Smooth muscle cell (in vitro differentiated cells): ENCODE results near the gene PSME2. TPM values are rescaled to one million over a fixed set of nuclear protein-coding genes. Genes with fewer than 3 reads are reported as not detected.

Source experiments
- DNase-seq: peaks from one replicate; lab custom pipeline; 2025; ENCODE audit not compliant: unreplicated experiment; lab: John Stamatoyannopoulos, UW
- H2AFZ ChIP-seq: fragments of 200-600 bp; sonication (generic); 2 replicates; pipeline ENCODE4 v1.6.0; 2016; ENCODE audit warnings: antibody characterized with exemption, low read depth, mild to moderate bottlenecking
- H3F3A ChIP-seq: fragments of 200-600 bp; sonication (generic); 2 replicates; pipeline ENCODE4 v1.6.0; 2017; ENCODE audit warnings: antibody characterized with exemption, low read depth
- H3K27ac ChIP-seq: fragments of 200-600 bp; sonication (generic); 2 replicates; pipeline ENCODE4 v1.5.1; 2016; ENCODE audit warnings: low read depth, mild to moderate bottlenecking
- H3K27me3 ChIP-seq: fragments of 200-600 bp; sonication (generic); 2 replicates; pipeline ENCODE4 v1.6.1; 2016; ENCODE audit warnings: low read depth, mild to moderate bottlenecking
- H3K36me3 ChIP-seq: fragments of 200-600 bp; sonication (generic); 2 replicates; pipeline ENCODE4 v1.5.1; 2016; ENCODE audit warnings: low read depth
- H3K4me1 ChIP-seq: fragments of 200-600 bp; sonication (generic); 2 replicates; pipeline ENCODE4 v1.5.1; 2016; ENCODE audit warnings: low read depth
- H3K4me2 ChIP-seq: fragments of 200-600 bp; sonication (generic); 2 replicates; pipeline ENCODE4 v1.6.0; 2016; ENCODE audit warnings: mild to moderate bottlenecking
- H3K4me3 ChIP-seq: fragments of 200-600 bp; sonication (generic); 2 replicates; pipeline ENCODE4 v1.5.1; 2016; ENCODE audit warnings: mild to moderate bottlenecking
- H3K79me2 ChIP-seq: fragments of 200-600 bp; sonication (generic); 2 replicates; pipeline ENCODE4 v1.6.0; 2016; ENCODE audit warnings: low read depth, mild to moderate bottlenecking
- H3K9ac ChIP-seq: fragments of 200-600 bp; sonication (generic); 2 replicates; pipeline ENCODE4 v1.6.0; 2016; ENCODE audit warnings: low read depth
- H3K9me3 ChIP-seq: fragments of 200-600 bp; sonication (generic); replicated peaks from 2 replicates; pipeline ENCODE4 v1.5.1; 2016; ENCODE audit warnings: low read depth
- H4K20me1 ChIP-seq: fragments of 200-600 bp; sonication (generic); 2 replicates; pipeline ENCODE4 v1.6.0; 2016; ENCODE audit warnings: low read depth
- WGBS: methylation state at CpG from one replicate; pipeline ENCODE4 v1.1.7; 2016; ENCODE audit warnings: low lambda C conversion rate; 5-methylcytosine and 5-hydroxymethylcytosine counted together
- polyA plus RNA-seq: library from polyadenylated mRNA; unstranded; fragments of >200 nt; fragmentation: Nextera tagmentation; extraction: Ambion mirVana; gene quantifications from 2 replicates; pipeline ENCODE4 v1.2.1, GENCODE V29; 2016
- total RNA-seq: library from RNA; depleted of rRNA; stranded (reverse); fragments of >200 nt; gene quantifications from 2 replicates; pipeline ENCODE4 v1.2.3, GENCODE V29; 2014
- TF ChIP-seq, protein P1 (sequence below): fragments of 200-600 bp; sonication (generic); IDR thresholded peaks from 2 replicates; pipeline ENCODE4 v1.5.1; 2017; ENCODE audit warnings: borderline replicate concordance, mild to moderate bottlenecking, antibody characterized with exemption; ENCODE audit not compliant: insufficient read depth, poor library complexity, severe bottlenecking

PSME2 gene
- total and polyA plus RNA-seq, 2 experiments from 2014 or later: 40.7 to 164 TPM

DNA sequence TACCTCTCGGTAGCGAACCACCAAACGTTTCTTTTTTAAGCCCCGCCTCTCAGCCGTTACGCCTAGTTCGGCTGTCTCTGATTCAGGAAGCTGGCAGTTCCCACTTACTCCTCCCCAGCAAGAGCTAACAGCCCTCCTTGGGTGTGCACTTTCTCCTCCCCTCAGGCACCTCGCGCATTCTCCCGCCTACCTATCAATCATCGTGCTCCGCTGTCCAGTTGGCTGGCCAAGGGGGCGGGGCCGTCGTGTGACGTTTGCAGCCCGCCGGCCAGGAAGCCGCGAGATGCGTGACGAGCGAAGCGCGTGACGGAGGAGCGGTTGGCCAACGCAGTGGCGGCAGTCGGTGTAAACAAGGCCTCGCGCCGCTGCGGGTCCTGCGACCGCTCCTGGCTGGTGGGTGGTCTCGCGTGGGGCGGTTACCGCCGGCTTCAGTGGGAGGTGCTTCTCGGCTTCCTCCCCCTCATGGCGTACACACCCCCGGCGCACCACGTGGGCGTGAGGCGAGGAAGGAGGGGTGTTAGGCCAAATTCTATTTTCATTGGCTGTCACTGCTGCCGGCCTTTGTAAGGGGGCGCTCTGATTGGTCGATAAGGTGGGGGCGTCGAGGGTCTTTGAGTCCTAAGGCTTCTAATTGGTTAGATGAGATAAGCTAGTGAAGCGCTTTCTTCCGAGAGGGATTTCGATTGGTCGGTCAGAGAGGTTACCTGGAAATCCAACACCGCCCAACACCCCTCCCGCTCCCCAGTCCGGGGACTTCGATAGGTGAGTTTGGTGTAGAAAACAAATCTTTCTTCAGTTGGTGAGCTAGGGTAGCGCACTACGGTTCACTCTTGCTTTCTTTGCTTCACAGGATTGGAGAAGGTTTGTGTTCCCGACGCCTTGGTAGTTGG lies 31.6 kb downstream of the PSME2 start, which contains the start of the genes DCAF11 and NRL:
TSS of gene DCAF11 (plus strand) at position 246 of the 890 bp plus-strand sequence. CDS start 818 bp downstream, outside the sequence.
TSS of gene NRL (minus strand) at position 418 of the 890 bp plus-strand sequence. CDS start 32,101 bp downstream, outside the sequence.
- H3K36me3 ChIP-seq: no peaks in the 10 kb centered on the region
- TF ChIP-seq, protein P1, sequence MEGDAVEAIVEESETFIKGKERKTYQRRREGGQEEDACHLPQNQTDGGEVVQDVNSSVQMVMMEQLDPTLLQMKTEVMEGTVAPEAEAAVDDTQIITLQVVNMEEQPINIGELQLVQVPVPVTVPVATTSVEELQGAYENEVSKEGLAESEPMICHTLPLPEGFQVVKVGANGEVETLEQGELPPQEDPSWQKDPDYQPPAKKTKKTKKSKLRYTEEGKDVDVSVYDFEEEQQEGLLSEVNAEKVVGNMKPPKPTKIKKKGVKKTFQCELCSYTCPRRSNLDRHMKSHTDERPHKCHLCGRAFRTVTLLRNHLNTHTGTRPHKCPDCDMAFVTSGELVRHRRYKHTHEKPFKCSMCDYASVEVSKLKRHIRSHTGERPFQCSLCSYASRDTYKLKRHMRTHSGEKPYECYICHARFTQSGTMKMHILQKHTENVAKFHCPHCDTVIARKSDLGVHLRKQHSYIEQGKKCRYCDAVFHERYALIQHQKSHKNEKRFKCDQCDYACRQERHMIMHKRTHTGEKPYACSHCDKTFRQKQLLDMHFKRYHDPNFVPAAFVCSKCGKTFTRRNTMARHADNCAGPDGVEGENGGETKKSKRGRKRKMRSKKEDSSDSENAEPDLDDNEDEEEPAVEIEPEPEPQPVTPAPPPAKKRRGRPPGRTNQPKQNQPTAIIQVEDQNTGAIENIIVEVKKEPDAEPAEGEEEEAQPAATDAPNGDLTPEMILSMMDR: no peak
- H2AFZ ChIP-seq: peak within 1 kb of the TSS; percentile 85
- H3K27ac ChIP-seq: peak within 1 kb of the TSS; percentile 97
- no peaks in the 10 kb centered on the region for H3K27me3 ChIP-seq
- H3K4me2 ChIP-seq: peak within 1 kb of the TSS; percentile 97
- H3K4me3 ChIP-seq: peak within 1 kb of the TSS; percentile 80
- peak; percentile 96 for DNase-seq
- H3K9me3 ChIP-seq: no peaks in the 10 kb centered on the region
- under 1% methylated on average over 58 of the region's 65 CpGs for WGBS
- H3K79me2 ChIP-seq: peaks cover 11% of the 10 kb centered on the region
- H3F3A ChIP-seq: no peaks in the 10 kb centered on the region
- no peaks in the 10 kb centered on the region for H4K20me1 ChIP-seq
- H3K4me1 ChIP-seq: peaks cover 12% of the 10 kb centered on the region
- peak within 1 kb of the TSS; percentile 94 for H3K9ac ChIP-seq

DNA sequence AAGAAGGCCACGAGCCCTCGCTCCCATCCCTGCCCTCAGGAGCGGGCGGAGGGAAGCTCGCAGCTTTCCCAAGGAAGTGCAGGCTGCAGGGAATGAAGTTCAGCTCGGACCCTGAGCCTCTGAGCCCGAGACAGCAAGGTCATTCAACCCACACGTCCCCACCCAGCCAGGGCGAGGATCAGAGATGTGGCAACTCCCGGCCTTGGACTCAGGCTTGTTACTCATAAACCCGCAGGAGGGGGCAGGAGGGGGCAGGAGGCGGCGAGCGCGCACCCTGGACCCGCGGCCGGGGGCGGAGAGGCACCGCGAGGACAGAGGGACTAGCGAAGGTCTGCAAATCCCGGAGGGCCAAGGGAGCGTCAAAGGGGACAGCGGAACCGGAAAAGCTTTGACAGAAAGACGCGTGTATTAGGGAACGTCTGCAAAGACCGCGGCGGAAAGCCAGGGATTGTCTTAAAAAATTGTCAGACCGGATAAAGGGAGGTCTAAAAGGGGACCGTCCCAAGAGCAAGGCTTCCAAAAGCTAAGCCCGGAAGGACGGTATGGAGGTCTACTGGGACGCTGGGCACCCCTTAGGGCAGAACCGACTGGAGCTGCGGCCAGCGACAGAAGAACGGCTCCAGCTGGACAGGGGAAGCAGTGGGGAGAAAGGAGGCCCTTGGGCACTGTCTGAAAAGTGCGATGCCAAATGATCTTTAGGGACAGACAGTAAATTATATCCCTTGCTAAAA lies 32.4 kb downstream of the PSME2 start:
- Histone ChIP-seq H3K36me3 (no peaks in the 10 kb centered on the region), H3K27me3 (no peaks in the 10 kb centered on the region), H3F3A (no peaks in the 10 kb centered on the region), H3K9me3 (no peaks in the 10 kb centered on the region), H3K4me2 (peak overlapping the region; percentile 92), H4K20me1 (no peaks in the 10 kb centered on the region), H3K27ac (peak overlapping the region; percentile 97), H3K4me3 (peak overlapping the region; percentile 80), H3K79me2 (peaks cover 11% of the 10 kb centered on the region), H3K4me1 (peaks cover 12% of the 10 kb centered on the region), H2AFZ (peak overlapping the region; percentile 85), H3K9ac (peak overlapping the region; percentile 94)
- DNase-seq: peak; percentile 78
- TF ChIP-seq, protein P1: no peak
- WGBS: under 1% methylated on average over 40 of the region's 42 CpGs

DNA sequence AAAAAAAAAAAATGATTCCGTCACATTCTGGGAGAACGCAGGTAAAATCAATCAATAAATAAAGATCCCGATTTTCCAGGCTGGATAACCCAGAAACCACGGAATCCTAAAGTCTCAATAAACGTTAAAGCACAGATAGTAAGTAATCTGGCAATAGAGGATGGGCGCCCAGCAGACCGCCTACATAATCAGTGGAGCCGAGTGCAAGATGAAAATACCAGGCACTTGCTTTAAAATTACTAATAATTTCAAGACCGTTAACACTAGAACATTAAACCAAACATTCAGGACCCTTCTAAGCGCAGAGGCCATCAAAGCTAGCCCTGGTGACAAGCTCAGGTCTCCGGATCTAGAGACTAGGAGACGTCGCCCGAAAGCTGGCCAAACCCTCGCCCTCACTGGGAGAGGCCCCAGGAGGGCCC lies 33.0 kb downstream of the PSME2 start:
- no peaks in the 10 kb centered on the region for H3F3A ChIP-seq
- peak overlapping the region; percentile 94 for H3K9ac ChIP-seq
- no peaks in the 10 kb centered on the region for H3K9me3 ChIP-seq
- H3K27me3 ChIP-seq: no peaks in the 10 kb centered on the region
- peaks cover 11% of the 10 kb centered on the region for H3K79me2 ChIP-seq
- H3K4me1 ChIP-seq: peaks cover 12% of the 10 kb centered on the region
- 15% methylated on average over 15 of the region's 15 CpGs for WGBS
- TF ChIP-seq, protein P1: no peak
- peak overlapping the region; percentile 92 for H3K4me2 ChIP-seq
- no peaks in the 10 kb centered on the region for H4K20me1 ChIP-seq
- no peaks in the 10 kb centered on the region for H3K36me3 ChIP-seq
- DNase-seq: no peak
- H3K27ac ChIP-seq: peak overlapping the region; percentile 97
- peak overlapping the region; percentile 48 for H2AFZ ChIP-seq
- H3K4me3 ChIP-seq: peak overlapping the region; percentile 80
